Measurements from ENCODE around the gene ZNF614.
A peak's percentile ranks its signal among the peaks of the same experiment; 100 is the strongest.
"Not testable (repeated sequence)": the region's sequence is repeated elsewhere in the genome, so short reads cannot be mapped to it uniquely, and the experiment has no call there.

ZNF614 gene

GRCh38 chr19:52028027-52028779, at the start of gene ZNF614:
TSS of gene ZNF614 (minus strand) at chr19:52028379. CDS start at chr19:52025745, 2,634 bp downstream.
- DNase-seq (ENCODE audit: low read depth in 2 of 2, low spot score in 1 of 2): peak; percentile 71 to 72

DNA sequence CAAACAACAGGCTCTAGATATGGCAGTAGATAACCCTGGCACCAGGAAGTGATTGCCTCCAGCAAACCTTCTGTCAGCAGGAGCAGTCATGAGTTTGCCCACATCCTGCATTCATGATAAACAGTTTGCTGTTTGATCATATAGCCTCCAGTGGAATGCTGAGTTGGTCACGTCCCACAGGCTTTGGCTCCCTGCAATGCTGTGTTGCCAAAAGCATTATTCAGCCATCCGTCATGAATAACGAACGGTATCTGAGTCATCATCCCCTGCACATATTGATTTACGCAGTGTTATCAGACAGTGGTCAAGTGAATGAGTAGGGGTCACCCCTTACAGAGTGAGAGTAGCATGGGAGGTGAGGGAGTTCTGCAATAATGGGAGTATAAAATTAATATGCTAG, 42.3 kb upstream of the ZNF614 start:
- DNase-seq (ENCODE audit: low read depth in 2 of 2, low spot score in 1 of 2): no peak

- no peak for DNase-seq (ENCODE audit: low read depth in 2 of 2, low spot score in 1 of 2)
Measured at GRCh38 chr19:52069653-52070052, 41.5 kb upstream of the ZNF614 start.

- no peak for DNase-seq (ENCODE audit: low read depth in 2 of 2, low spot score in 1 of 2)
Measured at GRCh38 chr19:52066258-52066863, 38.2 kb upstream of the ZNF614 start.

DNA sequence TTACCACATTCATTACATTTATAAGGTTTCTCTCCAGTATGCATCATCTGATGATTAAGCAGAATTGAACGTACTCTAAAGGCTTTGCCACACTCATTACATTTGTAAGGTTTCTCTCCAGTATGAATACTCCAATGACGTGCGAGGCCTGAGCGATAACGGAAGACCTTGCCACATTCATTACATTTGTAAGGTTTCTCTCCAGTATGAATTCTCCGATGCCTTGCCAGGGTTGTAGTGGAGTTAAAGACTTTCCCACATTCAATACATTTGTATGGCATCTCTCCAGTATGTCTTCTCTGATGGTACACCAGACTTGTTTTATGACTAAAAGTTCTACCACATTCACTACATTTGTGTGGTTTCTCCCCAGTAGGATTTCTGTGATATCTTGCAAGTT, 37.2 kb upstream of the ZNF614 start:
- DNase-seq (ENCODE audit: low read depth in 2 of 2, low spot score in 1 of 2): no peak

GRCh38 chr19:52056480-52056879, 28.3 kb upstream of the ZNF614 start:
- DNase-seq (ENCODE audit: low read depth in 2 of 2, low spot score in 1 of 2): not testable (repeated sequence)

DNA sequence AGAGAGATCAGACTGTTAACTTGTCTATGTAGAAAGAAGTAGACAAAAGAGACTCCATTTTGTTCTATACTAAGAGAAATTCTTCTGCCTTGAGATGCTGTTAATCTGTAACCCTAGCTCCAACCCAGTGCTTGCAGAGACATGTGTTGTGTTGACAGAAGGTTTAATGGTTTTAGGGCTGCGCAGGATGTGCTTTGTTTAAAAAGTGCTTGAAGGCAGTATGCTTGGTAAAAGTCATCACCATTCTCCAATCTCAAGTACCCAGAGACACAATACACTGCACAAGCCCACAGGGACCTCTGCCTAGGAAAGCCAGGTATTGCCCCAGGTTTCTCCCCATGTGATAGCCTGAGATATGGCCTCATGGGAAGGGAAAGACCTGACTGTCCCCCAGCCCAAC, 23.6 kb upstream of the ZNF614 start:
- DNase-seq (ENCODE audit: low read depth in 2 of 2, low spot score in 1 of 2): not testable (repeated sequence)

DNA sequence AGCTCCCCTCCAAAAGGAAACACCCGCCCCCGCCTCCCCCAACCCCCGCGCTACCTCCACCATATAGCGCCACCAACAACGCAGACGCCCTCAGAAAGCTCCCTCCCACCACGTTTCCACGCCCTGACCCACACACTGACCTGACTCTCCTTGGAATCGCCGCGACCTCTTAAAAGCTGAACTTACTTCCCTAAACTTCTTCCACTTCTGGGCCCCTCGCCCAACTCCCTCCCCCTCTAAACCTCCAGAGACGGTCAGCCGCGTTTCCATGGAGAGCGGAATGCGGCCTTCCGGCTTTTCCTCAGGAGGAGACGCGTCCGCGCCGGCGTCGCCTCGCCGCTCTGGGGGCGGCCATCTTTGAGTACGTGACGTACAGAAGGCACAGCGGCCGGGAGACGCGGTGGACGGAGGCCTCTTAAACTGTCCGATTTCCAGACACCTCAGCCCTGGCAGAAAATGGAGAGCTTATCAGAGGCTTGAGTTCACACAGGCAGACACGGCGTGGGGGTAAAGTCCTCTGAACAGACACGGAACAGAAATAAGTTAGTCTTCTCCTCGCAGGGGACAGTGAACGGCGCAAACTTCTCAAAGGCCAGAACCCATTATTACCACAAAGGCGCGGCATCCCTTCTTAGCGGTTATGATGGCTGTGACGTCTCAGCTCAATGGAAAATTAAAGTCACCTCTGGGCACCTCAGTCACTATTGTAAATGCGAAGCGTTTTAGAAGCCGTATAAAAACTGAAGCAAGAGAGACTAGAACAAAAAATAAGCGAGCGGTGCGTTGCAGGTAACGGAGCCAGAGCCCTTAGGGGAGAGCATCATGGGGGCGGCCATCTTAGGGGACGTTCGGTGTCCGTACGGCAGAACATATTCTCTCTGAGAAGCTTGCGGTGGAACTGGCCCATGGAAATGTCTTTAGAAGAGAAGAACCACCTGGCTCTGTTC, 20.6 kb upstream of the ZNF614 start, which contains the start of gene ZNF432:
Gene ZNF432, minus strand, starts transcription at position 284 of the 947 bp plus-strand sequence. CDS start 1,970 bp downstream, outside the sequence.
- DNase-seq (ENCODE audit: low read depth in 2 of 2, low spot score in 1 of 2): peak; percentile 63 to 68

- no peak for DNase-seq (ENCODE audit: low read depth in 2 of 2, low spot score in 1 of 2)
Measured at GRCh38 chr19:52039169-52039568, 11.0 kb upstream of the ZNF614 start.

- no peak for DNase-seq (ENCODE audit: low read depth in 2 of 2, low spot score in 1 of 2)
Measured at GRCh38 chr19:52034051-52034728, 6.0 kb upstream of the ZNF614 start.

- no peak for DNase-seq (ENCODE audit: low read depth in 2 of 2, low spot score in 1 of 2)
Measured at GRCh38 chr19:52028780-52029123, 573 bp upstream of the ZNF614 start.

- DNase-seq (ENCODE audit: low read depth in 2 of 2, low spot score in 1 of 2): not testable (repeated sequence)
Measured at GRCh38 chr19:52026255-52026990, 1.8 kb downstream of the ZNF614 start.

GRCh38 chr19:52024478-52024877, 3.7 kb downstream of the ZNF614 start:
- not testable (repeated sequence) for DNase-seq (ENCODE audit: low read depth in 2 of 2, low spot score in 1 of 2)

GRCh38 chr19:52022193-52022592, 6.0 kb downstream of the ZNF614 start:
- no peak for DNase-seq (ENCODE audit: low read depth in 2 of 2, low spot score in 1 of 2)

DNA sequence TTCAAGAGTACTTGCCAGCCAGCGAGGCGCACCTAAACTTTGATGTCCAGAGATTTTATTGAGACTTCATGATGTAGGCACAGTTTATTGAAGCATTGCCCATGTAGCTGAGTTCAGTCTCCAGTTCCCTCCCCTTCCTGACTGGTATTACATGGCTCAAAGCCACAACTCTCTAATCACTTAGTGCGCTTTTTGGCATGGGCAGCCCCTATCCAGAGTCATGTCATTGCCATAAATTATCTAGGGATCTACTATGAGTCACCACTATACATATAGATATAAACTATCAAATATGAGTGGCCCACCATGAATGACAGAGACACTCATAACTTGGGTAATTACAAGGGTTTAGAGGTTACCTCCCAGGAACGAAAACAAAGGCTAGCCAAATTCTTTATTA, 7.7 kb downstream of the ZNF614 start:
- no peak for DNase-seq (ENCODE audit: low read depth in 2 of 2, low spot score in 1 of 2)

DNA sequence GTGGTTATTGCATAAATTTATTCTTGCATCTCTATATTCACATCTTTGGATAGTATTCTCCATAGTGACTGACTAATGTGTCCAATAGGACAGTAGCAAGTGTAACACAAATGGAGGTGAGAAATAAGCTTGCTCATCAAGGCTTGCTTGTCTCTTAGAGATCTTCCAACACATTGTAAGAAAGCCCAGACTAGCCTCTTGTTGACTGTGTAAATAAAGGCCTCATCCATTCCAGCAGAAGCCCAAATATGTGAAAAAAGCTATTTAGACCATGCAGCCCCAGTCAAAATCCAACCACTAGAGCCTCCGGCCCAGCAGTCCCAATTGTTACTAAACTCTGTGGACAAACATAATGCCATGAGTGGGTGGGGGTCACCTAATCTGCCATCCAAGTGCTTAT, 17.5 kb downstream of the ZNF614 start:
- DNase-seq (ENCODE audit: low read depth in 2 of 2, low spot score in 1 of 2): no peak

- peak; percentile 76 to 80 for DNase-seq (ENCODE audit: low read depth in 2 of 2, low spot score in 1 of 2)
Measured at GRCh38 chr19:52007806-52008557, 20.2 kb downstream of the ZNF614 start, which contains the start of gene ZNF615. TSS of gene ZNF615 (minus strand) at chr19:52008211. CDS start at chr19:52003711, 4,500 bp downstream.

GRCh38 chr19:52007451-52007805, 20.8 kb downstream of the ZNF614 start:
- no peak for DNase-seq (ENCODE audit: low read depth in 2 of 2, low spot score in 1 of 2)

DNA sequence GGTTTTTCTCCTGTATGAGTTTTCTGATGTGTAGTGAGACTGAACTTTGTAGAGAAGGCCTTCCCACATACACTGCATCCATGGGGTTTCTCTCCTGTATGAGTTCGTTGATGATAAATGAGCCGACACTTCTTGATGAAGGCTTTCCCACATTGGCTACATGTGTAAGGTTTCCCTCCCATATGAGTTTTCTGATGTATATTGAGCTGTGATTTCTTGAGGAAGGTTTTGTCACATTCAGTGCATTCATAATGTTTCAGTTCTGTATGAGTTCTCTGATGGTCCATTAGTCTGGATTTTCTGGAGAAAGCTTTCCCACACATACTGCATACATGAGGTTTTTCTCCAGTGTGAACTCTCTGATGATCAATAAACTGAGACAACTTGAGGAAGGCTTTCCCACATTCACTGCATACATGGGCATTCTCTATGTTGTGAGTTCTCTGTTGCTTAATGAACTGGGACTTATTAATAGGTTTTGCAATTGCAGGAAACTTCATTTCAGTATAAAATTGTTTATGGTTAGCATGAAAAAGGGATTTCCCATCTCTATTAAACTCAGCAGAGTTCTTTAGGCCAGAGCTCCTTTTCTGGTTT, 34.0 kb downstream of the ZNF614 start:
- DNase-seq (ENCODE audit: low read depth in 2 of 2, low spot score in 1 of 2): no peak
